ENCODE measurements around the gene GALNT2. TPM values are rescaled to one million over a fixed set of nuclear protein-coding genes. Genes with fewer than 3 reads are reported as not detected.

Gene GALNT2
- total RNA-seq, 4 donors from 2014 or later, result 50.7 to 85.0 (median 71.8) TPM

DNA sequence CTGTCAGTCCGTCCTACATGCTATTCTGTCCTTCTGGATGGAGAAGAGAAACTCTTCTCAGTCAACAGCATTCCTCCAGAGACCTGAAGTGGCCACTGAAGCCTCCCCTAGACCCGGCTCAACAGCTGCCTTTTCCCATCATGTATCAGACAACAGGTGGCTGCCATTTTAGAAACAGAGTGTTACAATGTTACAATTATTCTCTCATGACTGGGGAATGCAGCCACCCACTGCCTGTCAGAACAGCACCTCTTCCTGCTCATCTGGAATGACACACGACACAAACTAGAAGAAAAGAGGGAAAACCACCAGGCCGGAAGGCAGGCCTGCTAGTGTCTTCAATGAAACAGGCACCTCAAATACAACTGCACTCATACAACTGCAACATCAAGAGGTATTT lies 253.8 kb downstream of the GALNT2 start:
- no peak for ATAC-seq (ENCODE audit: low FRiP score)
- DNase-seq (ENCODE audit: low spot score), result no peak
- TF ChIP-seq, protein P1, sequence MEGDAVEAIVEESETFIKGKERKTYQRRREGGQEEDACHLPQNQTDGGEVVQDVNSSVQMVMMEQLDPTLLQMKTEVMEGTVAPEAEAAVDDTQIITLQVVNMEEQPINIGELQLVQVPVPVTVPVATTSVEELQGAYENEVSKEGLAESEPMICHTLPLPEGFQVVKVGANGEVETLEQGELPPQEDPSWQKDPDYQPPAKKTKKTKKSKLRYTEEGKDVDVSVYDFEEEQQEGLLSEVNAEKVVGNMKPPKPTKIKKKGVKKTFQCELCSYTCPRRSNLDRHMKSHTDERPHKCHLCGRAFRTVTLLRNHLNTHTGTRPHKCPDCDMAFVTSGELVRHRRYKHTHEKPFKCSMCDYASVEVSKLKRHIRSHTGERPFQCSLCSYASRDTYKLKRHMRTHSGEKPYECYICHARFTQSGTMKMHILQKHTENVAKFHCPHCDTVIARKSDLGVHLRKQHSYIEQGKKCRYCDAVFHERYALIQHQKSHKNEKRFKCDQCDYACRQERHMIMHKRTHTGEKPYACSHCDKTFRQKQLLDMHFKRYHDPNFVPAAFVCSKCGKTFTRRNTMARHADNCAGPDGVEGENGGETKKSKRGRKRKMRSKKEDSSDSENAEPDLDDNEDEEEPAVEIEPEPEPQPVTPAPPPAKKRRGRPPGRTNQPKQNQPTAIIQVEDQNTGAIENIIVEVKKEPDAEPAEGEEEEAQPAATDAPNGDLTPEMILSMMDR (IDR thresholded peaks at IDR 0.05), result no peak

DNA sequence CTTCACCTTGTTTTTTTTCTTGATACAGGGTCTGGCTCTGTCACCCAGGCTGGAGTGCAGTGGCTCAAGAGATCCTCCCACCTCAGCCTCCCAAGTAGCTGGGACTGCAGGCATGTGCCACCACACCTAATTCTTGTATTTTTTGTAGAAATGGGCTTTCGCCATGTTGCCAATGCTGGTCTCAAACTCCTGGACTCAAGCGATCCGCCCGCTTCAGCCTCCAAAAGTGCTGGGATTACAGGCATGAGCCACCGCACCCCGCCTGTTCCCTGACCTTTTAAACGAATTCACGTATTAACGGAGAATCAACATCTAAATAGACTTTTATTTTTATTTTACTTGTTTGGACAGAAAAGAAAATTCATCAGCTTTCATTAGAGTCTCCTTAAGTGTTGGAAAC lies 254.3 kb downstream of the GALNT2 start:
- ATAC-seq (ENCODE audit: low FRiP score) (no peak), DNase-seq (ENCODE audit: low spot score) (no peak)
- TF ChIP-seq, protein P1 (IDR thresholded peaks at IDR 0.05), result no peak

DNA sequence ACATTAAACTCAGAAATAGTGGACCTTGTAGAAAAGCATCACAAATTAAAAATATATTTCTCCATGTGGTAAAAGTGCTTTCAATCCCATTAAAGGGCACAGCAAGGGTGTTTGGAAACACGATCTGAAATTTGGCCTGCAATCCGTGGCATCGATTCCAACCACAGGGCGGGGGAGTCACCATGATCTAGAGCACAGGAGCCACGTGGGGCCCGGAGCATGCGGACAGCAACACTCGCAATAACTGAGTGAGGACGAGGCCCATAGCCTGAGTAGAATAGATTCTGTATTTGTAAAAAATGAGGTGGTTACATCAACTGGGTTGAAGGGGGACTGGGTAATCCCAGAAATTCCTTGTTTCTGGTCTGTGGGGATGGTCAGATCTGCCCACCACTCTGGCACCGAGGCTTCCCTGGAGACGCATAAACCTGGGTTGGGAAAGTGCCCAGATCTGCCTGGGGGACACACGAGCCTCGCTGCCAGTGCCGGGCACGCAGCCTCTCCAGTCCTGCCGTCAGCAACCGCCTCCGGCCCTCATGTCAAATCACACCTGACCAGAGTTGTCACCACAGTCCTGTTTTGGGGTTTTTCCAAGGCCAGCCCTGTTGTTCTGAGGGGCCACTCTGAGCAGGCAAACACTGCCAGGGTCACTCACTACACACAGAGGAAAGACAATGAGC lies 254.8 kb downstream of the GALNT2 start:
- TF ChIP-seq, protein P1 (IDR thresholded peaks at IDR 0.05), result no peak
- ATAC-seq (ENCODE audit: low FRiP score) (no peak), DNase-seq (ENCODE audit: low spot score) (no peak)

DNA sequence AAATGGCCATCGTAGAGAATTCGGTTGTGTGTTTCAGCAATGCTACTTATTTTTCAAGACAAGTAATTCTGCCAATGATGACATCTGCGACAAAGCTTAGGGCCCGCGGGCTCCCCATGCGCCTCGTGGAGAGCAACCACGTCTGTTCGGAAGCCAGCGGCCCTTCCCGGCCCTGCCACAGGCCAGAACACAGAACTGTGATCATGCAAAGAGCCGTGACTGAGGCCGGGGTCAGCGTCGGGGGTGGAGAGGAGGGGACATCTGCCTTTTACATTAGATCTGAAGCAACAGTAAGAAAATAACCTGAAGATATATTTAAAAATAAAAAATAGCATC lies 255.4 kb downstream of the GALNT2 start:
- DNase-seq (ENCODE audit: low spot score) (no peak), ATAC-seq (ENCODE audit: low FRiP score) (no peak)
- TF ChIP-seq, protein P1 (IDR thresholded peaks at IDR 0.05), result no peak

DNA sequence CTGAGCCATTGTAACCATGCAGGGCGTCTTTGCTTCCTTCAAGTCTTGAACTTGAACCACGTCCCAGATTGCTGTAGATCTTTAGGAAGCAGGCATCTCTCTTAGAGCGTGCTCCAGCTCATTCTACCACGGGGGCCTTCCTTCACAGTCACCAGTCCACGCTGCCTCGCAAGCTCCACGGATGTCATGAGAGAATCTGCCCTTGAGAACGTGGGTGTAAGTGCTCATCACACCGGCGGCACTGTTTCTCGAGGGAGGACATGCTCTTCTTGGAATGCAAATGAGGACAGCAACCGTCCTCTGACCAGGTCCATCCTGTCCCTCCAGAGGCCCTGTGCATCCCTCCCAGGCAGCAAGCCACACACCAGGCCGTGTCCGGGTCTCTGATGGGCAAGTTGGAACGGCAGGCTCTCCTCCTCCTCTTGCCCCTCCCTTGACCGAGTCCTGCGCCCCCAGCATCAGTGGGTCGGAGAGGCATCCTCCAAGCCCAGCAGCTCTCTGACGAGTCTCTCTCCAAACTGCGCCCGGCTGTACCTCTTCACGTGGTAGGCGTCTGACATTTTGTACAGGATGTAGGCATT lies 256.0 kb downstream of the GALNT2 start:
- DNase-seq (ENCODE audit: low spot score) (no peak), ATAC-seq (ENCODE audit: low FRiP score) (no peak)
- TF ChIP-seq, protein P1 (IDR thresholded peaks at IDR 0.05), result no peak

DNA sequence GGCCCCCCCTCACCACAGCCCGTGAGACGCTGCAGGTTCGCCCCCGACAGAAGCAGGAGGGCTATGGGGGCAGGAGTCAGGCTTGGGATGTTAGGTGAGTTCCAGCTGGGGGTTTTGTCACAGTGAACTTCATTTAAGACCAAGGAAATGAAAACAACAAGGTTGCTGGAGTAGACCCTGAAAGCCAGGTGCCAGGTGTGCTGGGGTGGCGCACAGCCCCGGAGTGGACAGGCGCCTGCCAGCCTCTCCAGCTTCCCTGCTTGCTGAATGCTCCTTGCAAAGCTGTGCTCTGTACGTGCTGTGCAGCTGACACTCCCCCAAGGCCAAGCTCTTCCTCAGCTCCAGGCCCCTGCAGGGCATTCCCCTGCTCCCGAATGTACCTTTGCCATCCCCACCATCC lies 256.6 kb downstream of the GALNT2 start:
- TF ChIP-seq, protein P1 (IDR thresholded peaks at IDR 0.05), result no peak
- no peak for DNase-seq (ENCODE audit: low spot score)
- no peak for ATAC-seq (ENCODE audit: low FRiP score)

All from omental fat pad (tissue), 4 donors.